IPS-11a (cell line): Measurements from ENCODE around the gene BCL2A1.
"Not testable (repeated sequence)": the region's sequence is repeated elsewhere in the genome, so short reads cannot be mapped to it uniquely, and the experiment has no call there.

ENCODE experiments used
- H3K4me3 ChIP-seq: one replicate; pipeline ENCODE4 v1.5.1; 2013; ENCODE audit warnings: low read depth, low read length, control low read depth

BCL2A1 gene

GRCh38 chr15:79970624-79971434 is at the start of gene BCL2A1:
TSS of gene BCL2A1 (minus strand) at chr15:79971196. CDS start at chr15:79971119, 77 bp downstream.
- no peak within 1 kb of the TSS for H3K4me3 ChIP-seq

DNA sequence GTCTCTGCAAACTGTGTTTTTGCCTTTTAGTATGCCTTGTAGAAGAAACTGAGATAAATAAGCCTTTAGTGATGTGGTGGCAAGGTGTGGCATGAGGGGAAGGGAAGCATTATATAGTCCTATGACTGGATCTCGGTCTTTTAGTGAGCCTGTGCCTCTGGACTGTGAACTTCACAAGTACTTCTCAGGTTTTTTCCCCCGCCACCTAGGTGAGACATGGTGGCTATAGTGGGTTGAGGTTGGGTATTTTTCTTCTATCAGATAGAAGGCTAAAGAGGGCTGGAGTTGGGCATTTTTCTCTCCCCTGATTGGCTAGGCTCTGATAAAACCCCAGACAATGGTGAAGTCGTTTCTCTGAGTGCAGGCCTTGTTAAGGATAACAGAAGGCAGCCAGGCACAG is 49.7 kb upstream of the BCL2A1 start:
- no peak overlapping the region for H3K4me3 ChIP-seq

- H3K4me3 ChIP-seq, result not testable (repeated sequence)
Measured at GRCh38 chr15:80020149-80020548, 49.2 kb upstream of the BCL2A1 start.

DNA sequence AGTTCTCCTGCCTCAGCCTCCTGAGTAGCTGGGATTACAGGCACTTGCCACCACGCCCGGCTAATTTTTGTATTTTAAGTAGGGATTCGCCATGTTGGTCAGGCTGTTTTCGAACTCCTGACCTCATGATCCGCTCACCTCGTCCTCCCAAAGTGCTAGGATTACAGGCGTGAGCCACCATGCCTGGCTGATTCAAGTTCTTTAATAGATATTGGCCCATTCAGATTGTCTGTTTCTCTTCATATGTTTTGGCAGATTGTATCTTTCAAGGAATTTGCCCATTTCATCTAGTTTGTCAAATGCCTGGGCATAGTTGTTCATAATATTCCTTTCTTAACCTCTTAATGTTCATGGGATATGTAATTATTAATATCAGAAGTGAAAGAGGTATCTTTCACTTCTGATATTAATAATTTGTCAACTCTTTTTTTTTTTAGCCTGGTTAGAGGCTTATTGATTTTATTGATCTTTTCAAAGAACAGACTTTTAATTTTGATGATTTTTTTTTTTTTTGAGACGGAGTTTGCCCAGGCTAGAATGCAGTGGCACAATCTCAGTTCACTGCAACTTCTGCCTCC is 48.3 kb upstream of the BCL2A1 start:
- no peak overlapping the region for H3K4me3 ChIP-seq

- not testable (repeated sequence) for H3K4me3 ChIP-seq
Measured at GRCh38 chr15:80017139-80017538, 46.1 kb upstream of the BCL2A1 start.

- not testable (repeated sequence) for H3K4me3 ChIP-seq
Measured at GRCh38 chr15:80016506-80016905, 45.5 kb upstream of the BCL2A1 start.

DNA sequence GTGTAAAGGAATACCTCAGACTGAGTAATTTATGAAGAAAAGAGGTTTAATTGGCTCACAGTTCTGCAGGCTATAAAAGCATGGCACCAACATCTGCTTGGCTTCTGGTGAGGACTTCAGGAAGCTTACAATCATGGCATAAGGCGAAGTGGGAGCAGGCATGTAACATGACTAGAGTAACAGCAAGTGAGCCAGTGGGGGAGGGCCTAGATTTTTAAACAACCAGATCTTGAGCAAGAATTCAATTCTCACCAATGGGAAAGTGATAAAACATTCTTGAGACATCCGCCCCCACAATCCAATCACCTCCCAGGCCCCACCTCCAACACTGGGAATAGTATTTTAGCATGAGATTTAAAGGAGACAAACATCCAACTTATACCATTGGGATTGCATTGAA is 44.2 kb upstream of the BCL2A1 start:
- no peak overlapping the region for H3K4me3 ChIP-seq

DNA sequence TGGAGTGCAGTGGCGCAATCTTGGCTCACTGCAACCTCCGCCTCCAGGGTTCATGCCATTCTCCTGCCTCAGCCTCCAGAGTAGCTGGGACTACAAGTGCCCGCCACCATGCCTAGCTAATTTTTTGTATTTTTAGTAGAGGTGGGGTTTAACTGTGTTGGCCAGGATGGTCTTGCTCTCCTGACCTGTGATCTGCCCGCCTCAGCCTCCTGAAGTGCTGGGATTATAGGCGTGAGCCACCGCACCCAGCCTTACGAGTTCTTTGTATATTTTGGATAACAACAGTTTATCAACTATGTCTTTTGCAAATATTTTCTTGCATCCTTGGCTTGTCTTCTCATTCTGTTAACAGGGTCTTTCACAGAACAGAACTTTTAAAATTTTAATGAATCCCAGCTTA is 43.2 kb upstream of the BCL2A1 start:
- H3K4me3 ChIP-seq, result not testable (repeated sequence)

DNA sequence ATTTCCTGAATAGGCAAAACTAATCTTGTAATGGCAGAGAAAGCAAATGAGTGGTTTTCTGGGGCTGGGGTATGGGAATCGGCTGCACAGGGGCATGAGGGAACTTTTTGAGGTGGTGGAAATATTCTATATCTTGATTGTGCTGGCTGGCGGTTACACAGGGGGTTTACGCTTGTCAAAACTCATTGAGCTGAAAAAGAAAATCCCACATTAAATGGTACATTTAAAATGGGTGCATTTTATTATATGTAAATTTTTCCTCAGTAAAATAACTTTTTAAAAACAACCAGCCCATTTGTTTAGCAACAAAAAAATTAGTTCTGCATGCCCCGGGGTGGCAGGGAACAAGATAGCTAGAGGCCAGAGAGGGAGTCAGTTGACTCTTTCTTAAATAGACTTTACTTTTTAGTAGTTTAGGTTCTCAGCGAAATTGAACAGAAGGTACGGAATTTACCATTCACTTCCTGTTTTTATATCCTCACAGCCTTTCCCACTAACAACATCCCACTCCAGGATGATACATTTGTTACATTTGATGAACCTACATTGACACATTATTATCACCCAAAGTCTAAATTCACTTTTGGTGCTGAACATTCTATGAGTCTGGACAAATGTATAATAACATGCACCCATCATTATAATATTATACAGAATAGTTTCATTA is 41.2 kb upstream of the BCL2A1 start:
- no peak overlapping the region for H3K4me3 ChIP-seq

- H3K4me3 ChIP-seq, result no peak overlapping the region
Measured at GRCh38 chr15:80011596-80011995, 40.6 kb upstream of the BCL2A1 start.

GRCh38 chr15:80011041-80011523 is 40.1 kb upstream of the BCL2A1 start:
- H3K4me3 ChIP-seq, result not testable (repeated sequence)

GRCh38 chr15:80010131-80010673 is 39.2 kb upstream of the BCL2A1 start:
- no peak overlapping the region for H3K4me3 ChIP-seq

- no peak overlapping the region for H3K4me3 ChIP-seq
Measured at GRCh38 chr15:80007532-80007931, 36.5 kb upstream of the BCL2A1 start.

DNA sequence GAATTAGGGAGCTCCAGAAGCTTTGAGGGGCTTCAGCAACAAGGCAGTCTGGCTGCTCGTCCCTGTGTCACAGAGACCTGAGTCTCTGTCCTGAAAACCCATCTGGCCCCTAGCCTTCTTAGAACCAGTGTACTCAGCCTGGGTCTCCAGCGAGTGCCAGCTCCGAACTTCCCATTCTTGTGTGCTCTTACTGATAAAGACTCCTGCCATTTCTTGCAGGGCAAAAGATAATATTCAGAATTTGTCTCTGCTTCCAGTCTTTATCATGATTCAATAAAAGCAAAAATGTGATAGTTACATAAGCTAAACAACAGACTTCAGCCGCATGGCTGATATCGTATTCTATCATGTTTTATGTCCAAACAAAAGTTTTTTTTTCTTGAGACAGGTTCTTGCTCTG is 36.0 kb upstream of the BCL2A1 start:
- H3K4me3 ChIP-seq, result no peak overlapping the region

- no peak overlapping the region for H3K4me3 ChIP-seq
Measured at GRCh38 chr15:80003934-80004472, 33.0 kb upstream of the BCL2A1 start.

- no peak overlapping the region for H3K4me3 ChIP-seq
Measured at GRCh38 chr15:80003171-80003570, 32.2 kb upstream of the BCL2A1 start.

GRCh38 chr15:80002267-80002666 is 31.3 kb upstream of the BCL2A1 start:
- no peak overlapping the region for H3K4me3 ChIP-seq

GRCh38 chr15:79994615-79995014 is 23.6 kb upstream of the BCL2A1 start:
- H3K4me3 ChIP-seq, result no peak overlapping the region

DNA sequence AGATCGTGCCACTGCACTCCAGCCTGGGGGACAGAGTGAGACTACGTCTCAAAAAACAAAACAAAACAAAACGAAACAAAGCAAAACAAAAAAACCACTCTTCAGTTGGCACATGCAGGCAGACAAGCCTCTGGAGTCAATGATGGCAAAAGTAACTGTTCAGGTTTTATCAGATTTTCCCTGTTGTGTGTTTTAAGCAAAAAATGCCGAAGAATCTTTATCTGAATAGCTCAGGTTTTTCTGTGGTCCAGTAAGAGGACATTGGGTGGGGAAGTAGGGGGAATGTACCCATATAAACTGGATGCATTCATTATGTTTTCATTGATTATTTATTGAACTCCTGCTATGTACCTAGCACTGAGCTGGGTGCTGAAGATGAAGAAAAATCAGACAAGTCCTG is 20.8 kb upstream of the BCL2A1 start:
- H3K4me3 ChIP-seq, result no peak overlapping the region

GRCh38 chr15:79990997-79991334 is 20.0 kb upstream of the BCL2A1 start:
- no peak overlapping the region for H3K4me3 ChIP-seq

- no peak overlapping the region for H3K4me3 ChIP-seq
Measured at GRCh38 chr15:79990280-79990996, 19.4 kb upstream of the BCL2A1 start.
